Right kidney (tissue), 9 donors: Measurements from ENCODE around the gene ARMH3.
"Not testable (repeated sequence)": the region's sequence is repeated elsewhere in the genome, so short reads cannot be mapped to it uniquely, and the experiment has no call there.

Experiments used
- DNase-seq: peaks from one replicate; pipeline ENCODE4 v3.0.0-alpha.2; 2016
- long read RNA-seq, 8 donors: transcript quantifications; one replicate each; lab custom pipeline, GENCODE V29; 2026

ARMH3 gene
- long read RNA-seq, donor 1, full-length matches to known transcripts, result 1 of 1 reads
- long read RNA-seq, donor 1, partial matches to known transcripts, result 0 of 1 reads
- long read RNA-seq, donor 1, other reads (novel, unspliced or antisense), result 0 of 1 reads
- long read RNA-seq, donor 2, full-length matches to known transcripts, result 2 of 2 reads
- long read RNA-seq, donor 2, partial matches to known transcripts, result 0 of 2 reads
- long read RNA-seq, donor 2, other reads (novel, unspliced or antisense), result 0 of 2 reads
- long read RNA-seq, donor 3, result 0 reads
- long read RNA-seq, donor 4, result 0 reads
- long read RNA-seq, donor 5, result 0 reads
- long read RNA-seq, donor 6, result 0 reads
- long read RNA-seq, donor 7, partial matches to known transcripts, result 0 of 2 reads
- long read RNA-seq, donor 7, other reads (novel, unspliced or antisense), result 0 of 2 reads
- long read RNA-seq, donor 8, full-length matches to known transcripts, result 3 of 3 reads
- long read RNA-seq, donor 8, partial matches to known transcripts, result 0 of 3 reads
- long read RNA-seq, donor 8, other reads (novel, unspliced or antisense), result 0 of 3 reads

GRCh38 chr10:102055647-102056419 lies at the start of gene ARMH3:
Gene ARMH3, minus strand, starts transcription at chr10:102056173. Its CDS starts 16,059 bp downstream, at chr10:102040114.
- peak; percentile 99 for DNase-seq

GRCh38 chr10:102102421-102102820 lies 46.4 kb upstream of the ARMH3 start:
- no peak for DNase-seq

GRCh38 chr10:102101152-102101551 lies 45.2 kb upstream of the ARMH3 start:
- DNase-seq, result no peak

GRCh38 chr10:102096449-102096848 lies 40.5 kb upstream of the ARMH3 start:
- no peak for DNase-seq

GRCh38 chr10:102090772-102091171 lies 34.8 kb upstream of the ARMH3 start:
- DNase-seq, result no peak

GRCh38 chr10:102086196-102086595 lies 30.2 kb upstream of the ARMH3 start:
- no peak for DNase-seq

GRCh38 chr10:102085336-102085735 lies 29.4 kb upstream of the ARMH3 start:
- no peak for DNase-seq

- DNase-seq, result no peak
These were observed 27.6 kb upstream of the ARMH3 start for GRCh38 chr10:102083541-102083940.

GRCh38 chr10:102072673-102073527 lies 16.9 kb upstream of the ARMH3 start:
- peak; percentile 59 for DNase-seq

- no peak for DNase-seq
These were observed 13.1 kb upstream of the ARMH3 start for GRCh38 chr10:102069071-102069470.

GRCh38 chr10:102068216-102068615 lies 12.2 kb upstream of the ARMH3 start:
- DNase-seq, result no peak

- no peak for DNase-seq
These were observed 11.3 kb upstream of the ARMH3 start for GRCh38 chr10:102067091-102067916.

- DNase-seq, result no peak
These were observed 10.6 kb upstream of the ARMH3 start for GRCh38 chr10:102066399-102067088.

- DNase-seq, result no peak
These were observed 9.8 kb upstream of the ARMH3 start for GRCh38 chr10:102065561-102066398.

GRCh38 chr10:102064868-102065560 lies 9.0 kb upstream of the ARMH3 start, which contains the start of gene HPS6:
Gene HPS6, plus strand, starts transcription at chr10:102065349. Its CDS starts 126 bp downstream, at chr10:102065475.
- peak; percentile 91 for DNase-seq

GRCh38 chr10:102064503-102064867 lies 8.5 kb upstream of the ARMH3 start:
- DNase-seq, result no peak

GRCh38 chr10:102059987-102060386 lies 4.0 kb upstream of the ARMH3 start:
- no peak for DNase-seq

- not testable (repeated sequence) for DNase-seq
These were observed 909 bp downstream of the ARMH3 start for GRCh38 chr10:102054881-102055646.
